Measurements from ENCODE around the gene TBC1D9B.

DNA sequence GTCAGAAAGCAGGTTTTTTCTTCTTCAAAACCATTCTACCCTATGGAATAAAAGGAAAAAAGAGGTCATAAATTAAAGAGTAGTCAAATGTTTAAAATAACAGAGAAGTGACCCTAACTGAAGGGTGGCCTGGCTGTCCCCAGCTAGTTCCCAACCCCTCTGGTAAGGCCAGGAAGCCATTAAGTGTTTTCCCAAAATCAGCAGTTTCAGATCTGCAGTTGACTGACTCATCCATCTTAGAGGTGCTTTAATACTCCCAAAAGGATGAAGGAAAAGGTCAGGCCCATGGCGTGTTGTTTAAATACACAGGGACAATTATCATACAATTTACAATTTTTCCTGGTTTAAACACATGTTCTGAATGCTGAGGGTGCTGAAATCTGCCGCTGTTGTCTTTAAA, 47.9 kb upstream of the TBC1D9B start:
- TF ChIP-seq, protein P1, sequence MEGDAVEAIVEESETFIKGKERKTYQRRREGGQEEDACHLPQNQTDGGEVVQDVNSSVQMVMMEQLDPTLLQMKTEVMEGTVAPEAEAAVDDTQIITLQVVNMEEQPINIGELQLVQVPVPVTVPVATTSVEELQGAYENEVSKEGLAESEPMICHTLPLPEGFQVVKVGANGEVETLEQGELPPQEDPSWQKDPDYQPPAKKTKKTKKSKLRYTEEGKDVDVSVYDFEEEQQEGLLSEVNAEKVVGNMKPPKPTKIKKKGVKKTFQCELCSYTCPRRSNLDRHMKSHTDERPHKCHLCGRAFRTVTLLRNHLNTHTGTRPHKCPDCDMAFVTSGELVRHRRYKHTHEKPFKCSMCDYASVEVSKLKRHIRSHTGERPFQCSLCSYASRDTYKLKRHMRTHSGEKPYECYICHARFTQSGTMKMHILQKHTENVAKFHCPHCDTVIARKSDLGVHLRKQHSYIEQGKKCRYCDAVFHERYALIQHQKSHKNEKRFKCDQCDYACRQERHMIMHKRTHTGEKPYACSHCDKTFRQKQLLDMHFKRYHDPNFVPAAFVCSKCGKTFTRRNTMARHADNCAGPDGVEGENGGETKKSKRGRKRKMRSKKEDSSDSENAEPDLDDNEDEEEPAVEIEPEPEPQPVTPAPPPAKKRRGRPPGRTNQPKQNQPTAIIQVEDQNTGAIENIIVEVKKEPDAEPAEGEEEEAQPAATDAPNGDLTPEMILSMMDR (IDR thresholded peaks at IDR 0.05): no peak
- TF ChIP-seq POLR2A (IDR thresholded peaks at IDR 0.05): no peak
